HepG2 (cell line): ENCODE results near the gene OPN3. TPM values are rescaled to one million over a fixed set of nuclear protein-coding genes. Genes with fewer than 3 reads are reported as not detected.

Experiments used
- CREBL2 ChIP-seq: sonication (generic); formaldehyde crosslinking; IDR thresholded peaks from 2 replicates; pipeline ENCODE4 v1.8.1; 2023; ENCODE audit warnings: missing genetic modification reagents, mild to moderate bottlenecking, borderline replicate concordance
- GTF2F1 ChIP-seq: fragments of 150-350 bp; IDR thresholded peaks from 2 replicates; pipeline ENCODE4 v1.6.1; 2014; ENCODE audit warnings: low read length
- NCOA2 ChIP-seq: sonication (generic); formaldehyde crosslinking; IDR thresholded peaks from 2 replicates; pipeline ENCODE4 v1.8.0; 2022; ENCODE audit warnings: inconsistent platforms
- SIN3B ChIP-seq: fragments of 150-350 bp; IDR thresholded peaks from 2 replicates; pipeline ENCODE4 v1.6.1; 2014; ENCODE audit warnings: low read length
- ZNF260 ChIP-seq: sonication (generic); formaldehyde crosslinking; IDR thresholded peaks from 2 replicates; pipeline ENCODE4 v1.4.0; 2020; ENCODE audit warnings: missing genetic modification reagents, low read depth, mild to moderate bottlenecking, borderline replicate concordance
- ZNF512B ChIP-seq: sonication (generic); formaldehyde crosslinking; IDR thresholded peaks from 2 replicates; pipeline ENCODE4 v1.5.1; 2020; ENCODE audit warnings: missing genetic modification reagents, mild to moderate bottlenecking, borderline replicate concordance
- ZNF652 ChIP-seq: IDR thresholded peaks from 2 replicates; pipeline ENCODE4 v1.6.1; 2016; ENCODE audit warnings: low read depth, borderline replicate concordance
- ZNF883 ChIP-seq: sonication (generic); formaldehyde crosslinking; IDR thresholded peaks from 2 replicates; pipeline ENCODE4 v1.5.1; 2020; ENCODE audit warnings: mild to moderate bottlenecking, missing genetic modification reagents; ENCODE audit errors: not compliant biosample characterization
- polyA plus RNA-seq, 8 experiments: library from polyadenylated mRNA; depleted of rRNA in 3 of 8; stranded (reverse) in 7 of 8; unstranded in 1 of 8; fragments of >200 nt; fragmentation: Illumina TruSeq in 4 of 8; extraction: Trizol in 4 of 8; gene quantifications; 2 replicates each; pipeline versions ENCODE4 v1.2.1 to v1.2.3, GENCODE V29; 2011 to 2016; ENCODE audit warnings: low read depth in 4 of 8, missing spikeins in 1 of 8, mixed read lengths in 1 of 8; ENCODE audit not compliant: insufficient read depth in 1 of 8
- total RNA-seq, 5 experiments: library from RNA; depleted of rRNA; stranded (reverse); fragments of >200 nt; fragmentation: Illumina TruSeq; extraction: Trizol; gene quantifications; 2 replicates each; pipeline ENCODE4 v1.2.3, GENCODE V29; 2016; ENCODE audit warnings: low read depth in 1 of 5
- TF ChIP-seq, protein P1 (sequence below): sonication (generic); formaldehyde crosslinking; IDR thresholded peaks from 2 replicates; pipeline ENCODE4 v1.5.1; 2020; ENCODE audit warnings: missing genetic modification reagents, mild to moderate bottlenecking, borderline replicate concordance
- TF ChIP-seq, protein P2 (sequence below): sonication (generic); formaldehyde crosslinking; IDR thresholded peaks from 2 replicates; pipeline ENCODE4 v1.5.0; 2020; ENCODE audit warnings: mild to moderate bottlenecking, missing genetic modification reagents

Gene OPN3
- total and polyA plus RNA-seq, 2 of the 13 experiments (the other 11 are each of a cell fraction or from before 2014, with no cell fraction given), result 17.4 to 23.0 TPM

DNA sequence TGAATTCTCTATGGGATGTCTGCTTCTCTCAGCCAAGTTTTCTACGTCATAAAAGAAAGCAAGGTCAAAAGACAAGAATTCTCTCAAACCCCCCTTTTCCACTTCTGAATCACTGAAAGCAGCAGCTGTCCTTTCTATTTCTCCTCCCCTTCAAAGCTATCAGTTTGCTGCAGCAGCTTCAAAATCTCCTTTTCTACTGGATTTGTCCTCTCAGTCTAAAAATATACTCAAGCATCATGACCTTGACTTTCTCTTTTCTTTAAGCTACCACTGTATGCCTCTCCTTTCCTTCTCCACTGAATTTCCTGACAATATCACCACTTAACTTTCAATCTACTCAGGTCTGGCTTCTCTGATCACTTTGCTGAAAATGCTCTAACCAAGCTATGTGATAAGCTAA, 13.8 kb upstream of the OPN3 start (continued):
- TF ChIP-seq CREBL2 (no peak), NCOA2 (CRISPR knock-in tag) (no peak), ZNF512B (CRISPR knock-in tag) (no peak), ZNF260 (CRISPR knock-in tag) (no peak), GTF2F1 (no peak), ZNF883 (no peak), SIN3B (no peak), ZNF652 (CRISPR knock-in tag) (no peak)
- TF ChIP-seq, protein P1, sequence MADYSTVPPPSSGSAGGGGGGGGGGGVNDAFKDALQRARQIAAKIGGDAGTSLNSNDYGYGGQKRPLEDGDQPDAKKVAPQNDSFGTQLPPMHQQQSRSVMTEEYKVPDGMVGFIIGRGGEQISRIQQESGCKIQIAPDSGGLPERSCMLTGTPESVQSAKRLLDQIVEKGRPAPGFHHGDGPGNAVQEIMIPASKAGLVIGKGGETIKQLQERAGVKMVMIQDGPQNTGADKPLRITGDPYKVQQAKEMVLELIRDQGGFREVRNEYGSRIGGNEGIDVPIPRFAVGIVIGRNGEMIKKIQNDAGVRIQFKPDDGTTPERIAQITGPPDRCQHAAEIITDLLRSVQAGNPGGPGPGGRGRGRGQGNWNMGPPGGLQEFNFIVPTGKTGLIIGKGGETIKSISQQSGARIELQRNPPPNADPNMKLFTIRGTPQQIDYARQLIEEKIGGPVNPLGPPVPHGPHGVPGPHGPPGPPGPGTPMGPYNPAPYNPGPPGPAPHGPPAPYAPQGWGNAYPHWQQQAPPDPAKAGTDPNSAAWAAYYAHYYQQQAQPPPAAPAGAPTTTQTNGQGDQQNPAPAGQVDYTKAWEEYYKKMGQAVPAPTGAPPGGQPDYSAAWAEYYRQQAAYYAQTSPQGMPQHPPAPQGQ (CRISPR knock-in tag), result no peak
- TF ChIP-seq, protein P2, sequence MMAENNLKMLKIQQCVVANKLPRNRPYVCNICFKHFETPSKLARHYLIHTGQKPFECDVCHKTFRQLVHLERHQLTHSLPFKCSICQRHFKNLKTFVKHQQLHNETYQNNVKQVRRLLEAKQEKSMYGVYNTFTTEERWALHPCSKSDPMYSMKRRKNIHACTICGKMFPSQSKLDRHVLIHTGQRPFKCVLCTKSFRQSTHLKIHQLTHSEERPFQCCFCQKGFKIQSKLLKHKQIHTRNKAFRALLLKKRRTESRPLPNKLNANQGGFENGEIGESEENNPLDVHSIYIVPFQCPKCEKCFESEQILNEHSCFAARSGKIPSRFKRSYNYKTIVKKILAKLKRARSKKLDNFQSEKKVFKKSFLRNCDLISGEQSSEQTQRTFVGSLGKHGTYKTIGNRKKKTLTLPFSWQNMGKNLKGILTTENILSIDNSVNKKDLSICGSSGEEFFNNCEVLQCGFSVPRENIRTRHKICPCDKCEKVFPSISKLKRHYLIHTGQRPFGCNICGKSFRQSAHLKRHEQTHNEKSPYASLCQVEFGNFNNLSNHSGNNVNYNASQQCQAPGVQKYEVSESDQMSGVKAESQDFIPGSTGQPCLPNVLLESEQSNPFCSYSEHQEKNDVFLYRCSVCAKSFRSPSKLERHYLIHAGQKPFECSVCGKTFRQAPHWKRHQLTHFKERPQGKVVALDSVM (CRISPR knock-in tag), result no peak
